ENCODE data around the gene CRABP2. TPM values are rescaled to one million over a fixed set of nuclear protein-coding genes. Genes with fewer than 3 reads are reported as not detected.

CRABP2 gene
- total RNA-seq, 1 donor from 2014 or later: 29.5 TPM

DNA sequence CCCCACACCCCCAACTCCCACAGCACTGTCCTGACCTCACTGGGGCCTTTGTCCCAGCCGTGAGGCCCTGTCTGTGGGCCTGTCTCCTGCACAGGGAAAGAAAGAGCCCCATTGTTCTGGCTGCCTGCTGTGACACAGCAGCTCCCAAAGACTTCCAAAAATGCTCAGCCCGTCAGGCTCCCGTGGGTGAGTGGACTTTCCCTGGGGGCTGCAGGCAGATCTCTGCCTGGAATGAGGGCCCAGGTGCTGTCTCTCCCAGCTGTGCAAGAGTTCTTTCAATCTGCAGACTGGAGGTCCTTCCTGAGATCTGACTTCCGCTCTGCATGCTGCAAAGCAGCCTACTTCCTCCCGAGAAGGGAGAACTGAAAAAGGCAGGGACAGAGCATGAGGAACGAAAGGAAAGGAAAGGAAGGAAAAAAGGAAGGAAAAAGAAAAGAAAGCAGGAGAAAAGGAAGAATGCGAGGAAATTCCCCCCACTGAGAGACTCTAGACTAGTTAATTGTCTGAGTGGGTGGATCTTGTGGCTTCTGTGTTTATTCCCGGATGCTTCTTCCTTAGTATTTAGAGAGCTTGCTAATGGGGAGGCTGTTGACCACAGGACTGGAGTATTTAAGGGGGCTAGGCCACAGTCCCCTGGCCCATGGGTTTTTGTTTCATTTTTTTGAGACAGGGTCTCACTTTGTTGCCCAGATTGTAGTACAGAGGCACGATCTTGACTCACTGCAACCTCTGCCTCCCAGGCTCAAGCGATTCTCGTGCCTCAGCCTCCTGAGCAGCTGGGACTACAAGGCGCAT, 43.2 kb downstream of the CRABP2 start:
- TF ChIP-seq, protein P1, sequence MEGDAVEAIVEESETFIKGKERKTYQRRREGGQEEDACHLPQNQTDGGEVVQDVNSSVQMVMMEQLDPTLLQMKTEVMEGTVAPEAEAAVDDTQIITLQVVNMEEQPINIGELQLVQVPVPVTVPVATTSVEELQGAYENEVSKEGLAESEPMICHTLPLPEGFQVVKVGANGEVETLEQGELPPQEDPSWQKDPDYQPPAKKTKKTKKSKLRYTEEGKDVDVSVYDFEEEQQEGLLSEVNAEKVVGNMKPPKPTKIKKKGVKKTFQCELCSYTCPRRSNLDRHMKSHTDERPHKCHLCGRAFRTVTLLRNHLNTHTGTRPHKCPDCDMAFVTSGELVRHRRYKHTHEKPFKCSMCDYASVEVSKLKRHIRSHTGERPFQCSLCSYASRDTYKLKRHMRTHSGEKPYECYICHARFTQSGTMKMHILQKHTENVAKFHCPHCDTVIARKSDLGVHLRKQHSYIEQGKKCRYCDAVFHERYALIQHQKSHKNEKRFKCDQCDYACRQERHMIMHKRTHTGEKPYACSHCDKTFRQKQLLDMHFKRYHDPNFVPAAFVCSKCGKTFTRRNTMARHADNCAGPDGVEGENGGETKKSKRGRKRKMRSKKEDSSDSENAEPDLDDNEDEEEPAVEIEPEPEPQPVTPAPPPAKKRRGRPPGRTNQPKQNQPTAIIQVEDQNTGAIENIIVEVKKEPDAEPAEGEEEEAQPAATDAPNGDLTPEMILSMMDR (IDR thresholded peaks at IDR 0.05; ENCODE audit: insufficient read depth, low read length, poor library complexity, severe bottlenecking): no peak
- no peak overlapping the region for H3K4me3 ChIP-seq (ENCODE audit: low read depth, low read length)
- no peak for DNase-seq (ENCODE audit: low read depth)
- H3K27me3 ChIP-seq (ENCODE audit: control insufficient read depth, insufficient read depth, low read length): peaks cover 4% of the 10 kb centered on the region
- no peaks in the 10 kb centered on the region for H3K36me3 ChIP-seq (ENCODE audit: control insufficient read depth, insufficient read depth, low read length)

DNA sequence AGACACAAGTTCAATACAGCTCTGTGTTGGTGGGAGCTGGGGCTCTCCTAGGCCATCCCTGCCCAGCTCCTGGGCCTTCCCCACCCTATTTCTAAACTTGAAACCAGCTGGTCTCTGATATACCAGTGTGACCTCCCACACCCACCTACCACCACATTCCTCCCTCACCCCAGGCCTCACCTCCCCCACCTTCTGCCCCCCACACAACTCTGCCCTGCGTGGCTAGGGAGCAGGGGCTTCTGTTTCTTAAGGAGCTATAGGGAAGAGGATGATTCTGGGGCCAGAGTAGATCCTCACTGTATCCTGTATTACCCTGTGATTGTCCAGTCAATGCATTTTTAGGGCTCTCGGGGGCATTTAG, 44.7 kb downstream of the CRABP2 start:
- Histone ChIP-seq H3K4me3 (ENCODE audit: low read depth, low read length) (peak overlapping the region; percentile 39), H3K36me3 (ENCODE audit: control insufficient read depth, insufficient read depth, low read length) (no peaks in the 10 kb centered on the region), H3K27me3 (ENCODE audit: control insufficient read depth, insufficient read depth, low read length) (peaks cover 19% of the 10 kb centered on the region)
- TF ChIP-seq, protein P1 (IDR thresholded peaks at IDR 0.05; ENCODE audit: insufficient read depth, low read length, poor library complexity, severe bottlenecking): no peak
- DNase-seq (ENCODE audit: low read depth): no peak

DNA sequence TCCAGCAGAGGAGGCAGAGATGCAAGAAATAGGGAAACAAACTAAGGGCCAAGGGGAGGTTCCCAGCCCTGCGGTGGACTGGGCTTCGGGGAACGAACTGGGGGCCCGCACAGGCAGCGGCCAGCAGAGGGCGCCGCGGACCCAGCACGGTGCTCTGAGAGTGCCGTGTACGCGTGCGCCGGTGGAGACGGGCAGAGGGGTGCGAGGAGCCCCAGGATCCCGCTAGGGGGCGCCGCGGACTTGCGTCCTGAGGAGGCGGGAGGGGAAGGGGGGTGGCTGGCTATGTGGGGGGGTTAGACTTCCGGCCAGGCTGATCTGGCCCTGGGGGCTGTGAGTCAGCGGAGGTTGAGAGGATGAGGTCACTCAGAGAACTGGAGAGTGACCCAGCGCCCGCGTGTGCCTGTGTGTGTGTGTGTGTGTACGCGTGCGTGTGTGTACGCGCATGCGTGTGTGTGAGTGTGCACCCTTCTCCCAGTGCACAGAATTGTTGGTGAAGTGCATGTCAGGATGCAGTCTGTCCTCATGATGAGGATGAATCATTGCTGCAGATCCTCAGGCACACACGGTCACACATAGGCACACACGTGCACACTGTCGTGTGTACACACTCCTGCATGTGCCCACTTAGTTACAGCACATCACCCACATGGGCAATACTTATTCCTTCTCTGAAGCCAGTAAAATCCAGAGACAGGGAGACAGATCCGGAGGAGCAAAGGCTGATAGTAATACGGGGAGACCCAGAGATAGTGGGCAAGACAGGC, 45.2 kb downstream of the CRABP2 start:
- no peaks in the 10 kb centered on the region for H3K36me3 ChIP-seq (ENCODE audit: control insufficient read depth, insufficient read depth, low read length)
- peak; percentile 86 for DNase-seq (ENCODE audit: low read depth)
- peaks cover 24% of the 10 kb centered on the region for H3K27me3 ChIP-seq (ENCODE audit: control insufficient read depth, insufficient read depth, low read length)
- peak overlapping the region; percentile 39 for H3K4me3 ChIP-seq (ENCODE audit: low read depth, low read length)
- TF ChIP-seq, protein P1 (IDR thresholded peaks at IDR 0.05; ENCODE audit: insufficient read depth, low read length, poor library complexity, severe bottlenecking): peak; percentile 100

DNA sequence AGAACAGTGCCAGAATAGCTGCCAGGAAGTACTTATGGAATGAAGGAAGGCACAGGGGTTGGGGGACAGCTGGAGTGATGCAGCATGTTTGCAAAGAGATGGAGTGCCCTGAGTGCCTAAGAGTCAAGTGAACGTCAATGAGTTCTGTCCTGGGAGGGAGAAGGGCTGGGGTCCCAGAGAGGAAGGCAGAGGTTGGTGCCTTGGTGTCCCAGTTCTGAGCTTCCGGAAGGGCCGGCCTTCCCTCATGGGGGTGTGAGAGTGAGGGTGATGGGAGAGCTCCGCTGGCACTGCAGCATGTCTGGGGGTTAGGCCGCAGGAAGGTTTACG, 45.8 kb downstream of the CRABP2 start:
- TF ChIP-seq, protein P1 (IDR thresholded peaks at IDR 0.05; ENCODE audit: insufficient read depth, low read length, poor library complexity, severe bottlenecking): no peak
- Histone ChIP-seq H3K27me3 (ENCODE audit: control insufficient read depth, insufficient read depth, low read length) (peaks cover 29% of the 10 kb centered on the region), H3K4me3 (ENCODE audit: low read depth, low read length) (peak overlapping the region; percentile 9), H3K36me3 (ENCODE audit: control insufficient read depth, insufficient read depth, low read length) (no peaks in the 10 kb centered on the region)
- DNase-seq (ENCODE audit: low read depth): no peak

DNA sequence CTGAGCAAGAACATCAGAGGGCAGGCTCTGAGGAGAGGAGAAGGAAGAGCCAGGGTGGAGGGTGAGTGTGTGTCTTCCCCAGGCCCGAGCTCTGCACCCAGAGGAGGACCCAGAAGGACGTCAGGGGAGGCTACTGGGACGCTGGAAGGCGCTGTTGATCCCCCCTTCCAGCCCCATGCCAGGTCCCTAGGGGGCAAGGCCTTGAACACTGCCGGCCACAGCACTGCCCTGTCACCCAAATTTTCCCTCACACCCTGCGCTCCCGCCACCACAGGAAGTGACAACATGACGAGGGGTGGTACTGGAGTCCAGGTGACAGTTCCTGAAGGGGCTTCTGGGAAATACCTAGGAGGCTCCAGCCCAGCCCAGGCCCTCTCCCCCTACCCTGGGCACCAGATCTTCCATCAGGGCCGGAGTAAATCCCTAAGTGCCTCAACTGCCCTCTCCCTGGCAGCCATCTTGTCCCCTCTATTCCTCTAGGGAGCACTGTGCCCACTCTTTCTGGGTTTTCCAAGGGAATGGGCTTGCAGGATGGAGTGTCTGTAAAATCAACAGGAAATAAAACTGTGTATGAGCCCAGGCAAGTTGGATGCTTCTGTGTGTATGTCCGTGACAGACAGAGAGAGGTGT, 46.3 kb downstream of the CRABP2 start:
- no peak for DNase-seq (ENCODE audit: low read depth)
- H3K27me3 ChIP-seq (ENCODE audit: control insufficient read depth, insufficient read depth, low read length): peaks cover 32% of the 10 kb centered on the region
- TF ChIP-seq, protein P1 (IDR thresholded peaks at IDR 0.05; ENCODE audit: insufficient read depth, low read length, poor library complexity, severe bottlenecking): no peak
- H3K36me3 ChIP-seq (ENCODE audit: control insufficient read depth, insufficient read depth, low read length): no peaks in the 10 kb centered on the region
- no peak overlapping the region for H3K4me3 ChIP-seq (ENCODE audit: low read depth, low read length)
